Measurements from ENCODE around the gene RABGAP1L. TPM values are rescaled to one million over a fixed set of nuclear protein-coding genes. Genes with fewer than 3 reads are reported as not detected.
A peak's percentile ranks its signal among the peaks of the same experiment; 100 is the strongest.

RABGAP1L gene
- total RNA-seq, 1 donor from 2014 or later, result 44.1 TPM

GRCh38 chr1:174939775-174940545 lies 780.6 kb downstream of the RABGAP1L start:
- Mint-ChIP-seq H3K4me1 (ENCODE audit: low read depth, unreplicated experiment) (peaks cover 25% of the 10 kb centered on the region), H3K27ac (ENCODE audit: unreplicated experiment) (peak overlapping the region; percentile 6)

DNA sequence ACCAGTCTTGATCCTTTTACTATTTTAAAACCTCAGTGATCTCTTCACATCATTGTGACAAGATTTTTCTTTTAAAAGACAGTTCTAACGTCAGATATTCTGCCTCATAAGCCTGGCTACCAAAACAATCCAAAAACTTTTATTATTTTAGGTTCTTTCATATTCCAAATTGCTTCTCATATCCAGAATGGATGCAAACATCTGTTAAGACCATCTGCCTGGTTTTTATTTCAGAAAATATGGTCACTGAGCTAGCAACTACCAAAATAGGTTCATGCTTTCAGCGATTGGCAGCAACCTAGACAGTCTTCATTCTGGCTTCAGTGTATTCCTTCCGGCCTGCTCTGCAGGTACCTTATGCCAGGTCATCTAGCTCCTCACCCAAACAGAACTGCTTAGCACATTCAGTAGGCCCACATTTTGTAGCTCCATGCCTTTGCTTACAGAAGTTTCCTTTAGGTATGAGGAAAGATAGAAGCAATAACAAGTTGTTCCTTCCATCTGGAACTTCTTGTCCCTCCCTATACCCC lies 781.4 kb downstream of the RABGAP1L start:
- no peak overlapping the region for H3K4me3 Mint-ChIP-seq (ENCODE audit: unreplicated experiment)
- peaks cover 25% of the 10 kb centered on the region for H3K4me1 Mint-ChIP-seq (ENCODE audit: low read depth, unreplicated experiment)
- H3K27me3 Mint-ChIP-seq (ENCODE audit: unreplicated experiment), result no peaks in the 10 kb centered on the region
- peak overlapping the region; percentile 6 for H3K27ac Mint-ChIP-seq (ENCODE audit: unreplicated experiment)
- H3K36me3 Mint-ChIP-seq (ENCODE audit: unreplicated experiment), result no peaks in the 10 kb centered on the region
- no peak for TF ChIP-seq CTCF (IDR thresholded peaks at IDR 0.05; ENCODE audit: partially characterized antibody, unreplicated experiment)
- no peak for DNase-seq
- H3K9me3 Mint-ChIP-seq (ENCODE audit: unreplicated experiment), result no peaks in the 10 kb centered on the region

More at GRCh38 chr1:174939775-174940545, 780.6 kb downstream of the RABGAP1L start:
- no peaks in the 10 kb centered on the region for H3K9me3 Mint-ChIP-seq (ENCODE audit: unreplicated experiment)
- no peak overlapping the region for H3K4me3 Mint-ChIP-seq (ENCODE audit: unreplicated experiment)
- no peaks in the 10 kb centered on the region for H3K27me3 Mint-ChIP-seq (ENCODE audit: unreplicated experiment)
- no peak for DNase-seq
- no peaks in the 10 kb centered on the region for H3K36me3 Mint-ChIP-seq (ENCODE audit: unreplicated experiment)
- TF ChIP-seq CTCF (IDR thresholded peaks at IDR 0.05; ENCODE audit: partially characterized antibody, unreplicated experiment), result no peak

DNA sequence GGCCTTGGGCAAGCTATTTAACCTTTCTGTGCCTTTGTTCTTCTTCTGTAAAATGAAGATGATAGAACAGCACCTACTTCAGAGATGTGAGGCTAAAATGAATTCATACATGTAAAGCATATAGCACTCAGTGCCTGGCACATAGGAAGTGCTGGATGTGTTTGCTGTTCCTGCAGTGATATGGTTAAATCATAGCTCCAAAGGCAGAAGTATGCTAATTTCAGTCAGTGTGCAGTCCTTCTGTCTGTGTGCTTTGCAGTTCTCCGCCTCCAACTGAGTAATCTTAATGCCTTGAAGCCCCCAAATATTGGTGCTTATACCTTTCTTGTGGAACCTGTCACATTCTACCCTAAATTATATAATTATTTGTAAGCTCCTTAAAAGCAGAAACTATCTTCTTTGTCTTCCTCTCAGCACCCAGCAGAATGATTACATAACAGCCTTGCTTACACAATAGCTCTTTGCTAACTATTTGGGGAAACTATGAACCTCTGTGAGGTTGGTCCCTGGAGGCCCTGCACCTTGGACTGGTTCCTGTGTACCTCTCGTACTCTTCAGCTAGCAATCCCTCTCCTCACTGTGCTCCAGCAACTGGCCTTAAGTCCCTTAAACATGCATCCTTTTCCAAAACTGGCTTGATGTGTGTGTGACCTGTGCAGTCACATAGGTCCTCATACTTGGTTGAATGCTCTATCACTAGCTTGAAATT lies 783.4 kb downstream of the RABGAP1L start:
- Mint-ChIP-seq H3K27ac (ENCODE audit: unreplicated experiment) (no peak overlapping the region), H3K4me1 (ENCODE audit: low read depth, unreplicated experiment) (peaks cover 27% of the 10 kb centered on the region), H3K36me3 (ENCODE audit: unreplicated experiment) (no peaks in the 10 kb centered on the region), H3K4me3 (ENCODE audit: unreplicated experiment) (no peak overlapping the region), H3K9me3 (ENCODE audit: unreplicated experiment) (no peaks in the 10 kb centered on the region), H3K27me3 (ENCODE audit: unreplicated experiment) (no peaks in the 10 kb centered on the region)
- no peak for TF ChIP-seq CTCF (IDR thresholded peaks at IDR 0.05; ENCODE audit: partially characterized antibody, unreplicated experiment)
- no peak for DNase-seq

DNA sequence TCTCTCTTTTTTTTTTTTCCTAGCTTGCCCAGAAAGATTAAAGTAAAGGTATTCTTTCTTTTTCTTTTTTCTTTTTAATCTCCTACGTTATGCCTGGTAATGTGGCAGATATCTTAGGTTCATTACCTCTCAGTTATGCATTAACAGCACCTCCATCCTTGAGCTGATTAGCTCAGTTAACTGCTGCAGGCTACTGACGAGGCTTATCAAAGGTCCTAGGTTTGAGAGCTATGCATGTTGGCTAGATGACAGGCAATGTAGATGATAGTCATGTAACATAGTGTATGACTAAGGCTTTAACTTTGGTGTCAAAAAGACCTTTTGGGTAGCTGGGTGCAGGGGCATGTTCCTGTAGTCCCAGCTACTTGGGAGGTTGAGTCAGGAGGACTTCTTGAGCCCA lies 786.7 kb downstream of the RABGAP1L start:
- Mint-ChIP-seq H3K27me3 (ENCODE audit: unreplicated experiment) (no peaks in the 10 kb centered on the region), H3K4me3 (ENCODE audit: unreplicated experiment) (no peak overlapping the region), H3K4me1 (ENCODE audit: low read depth, unreplicated experiment) (peaks cover 10% of the 10 kb centered on the region), H3K27ac (ENCODE audit: unreplicated experiment) (peak overlapping the region; percentile 2), H3K36me3 (ENCODE audit: unreplicated experiment) (no peaks in the 10 kb centered on the region), H3K9me3 (ENCODE audit: unreplicated experiment) (no peaks in the 10 kb centered on the region)
- no peak for DNase-seq
- TF ChIP-seq CTCF (IDR thresholded peaks at IDR 0.05; ENCODE audit: partially characterized antibody, unreplicated experiment), result no peak

DNA sequence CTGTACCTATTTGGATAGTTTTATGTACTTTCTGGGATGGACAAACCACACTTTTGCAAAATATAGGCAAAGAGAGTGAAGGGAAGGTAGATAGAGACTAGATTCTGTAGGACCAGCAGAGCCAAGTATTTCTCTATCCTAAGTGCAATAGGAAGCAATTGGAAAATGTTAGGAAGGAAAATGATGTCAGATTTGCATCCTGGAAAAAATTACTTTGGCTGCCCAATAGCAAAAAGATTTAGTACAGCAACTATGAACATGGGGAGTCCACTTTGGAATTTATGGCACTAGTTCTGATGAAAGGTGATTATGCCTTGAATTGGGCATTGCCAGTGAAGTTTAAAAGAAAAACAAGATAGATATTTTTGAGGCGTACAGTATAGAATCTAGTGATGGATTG lies 789.7 kb downstream of the RABGAP1L start:
- Mint-ChIP-seq H3K4me3 (ENCODE audit: unreplicated experiment) (no peak overlapping the region), H3K4me1 (ENCODE audit: low read depth, unreplicated experiment) (peaks cover 11% of the 10 kb centered on the region), H3K27ac (ENCODE audit: unreplicated experiment) (no peak overlapping the region), H3K9me3 (ENCODE audit: unreplicated experiment) (no peaks in the 10 kb centered on the region), H3K36me3 (ENCODE audit: unreplicated experiment) (no peaks in the 10 kb centered on the region), H3K27me3 (ENCODE audit: unreplicated experiment) (no peaks in the 10 kb centered on the region)
- no peak for DNase-seq
- no peak for TF ChIP-seq CTCF (IDR thresholded peaks at IDR 0.05; ENCODE audit: partially characterized antibody, unreplicated experiment)

All from glutamatergic neuron (in vitro differentiated cells).